Measurements from ENCODE around the gene CDKN2AIP. TPM values are rescaled to one million over a fixed set of nuclear protein-coding genes. Genes with fewer than 3 reads are reported as not detected.

Gene CDKN2AIP
- total RNA-seq, 1 experiment from 2014 or later, result 6.4 TPM

GRCh38 chr4:183483997-183484396 is 39.6 kb downstream of the CDKN2AIP start:
- no peak for TF ChIP-seq CBX3 (IDR thresholded peaks at IDR 0.05; ENCODE audit: low read depth)
- no peak for TF ChIP-seq POLR2AphosphoS5 (IDR thresholded peaks at IDR 0.05; ENCODE audit: low read depth, low read length)
- no peak for TF ChIP-seq JUND (IDR thresholded peaks at IDR 0.05)
- TF ChIP-seq FOSL1 (IDR thresholded peaks at IDR 0.05; ENCODE audit: low read depth), result no peak
- no peak for TF ChIP-seq SRF (IDR thresholded peaks at IDR 0.05; ENCODE audit: low read depth)
- TF ChIP-seq MAX (IDR thresholded peaks at IDR 0.05), result no peak
- TF ChIP-seq ELF1 (IDR thresholded peaks at IDR 0.05; ENCODE audit: borderline replicate concordance, low read depth), result no peak
- no peak for TF ChIP-seq CTCF (IDR thresholded peaks at IDR 0.05 in 2 of 3, conservative IDR thresholded peaks at IDR 0.05 in 1 of 3; ENCODE audit: borderline replicate concordance in 1 of 3, insufficient read depth in 1 of 3, low read depth in 2 of 3, low read length in 2 of 3)
- no peak for TF ChIP-seq ZNF274 (IDR thresholded peaks at IDR 0.05; ENCODE audit: low read depth, low read length)
- TF ChIP-seq CEBPB (IDR thresholded peaks at IDR 0.05; ENCODE audit: low read depth), result no peak
- no peak for TF ChIP-seq EGR1 (IDR thresholded peaks at IDR 0.05; ENCODE audit: low read depth)
- no peak for TF ChIP-seq ATF3 (IDR thresholded peaks at IDR 0.05)
- no peak for TF ChIP-seq SP1 (IDR thresholded peaks at IDR 0.05; ENCODE audit: low read depth)
- TF ChIP-seq ZBTB33 (IDR thresholded peaks at IDR 0.05; ENCODE audit: extremely low read depth, insufficient replicate concordance, low read length), result no peak
- CTCF ChIA-PET, result no interaction called here
- no peak overlapping the region for H3K4me2 ChIP-seq (ENCODE audit: low read length)
- no peaks in the 10 kb centered on the region for H3K4me1 ChIP-seq (ENCODE audit: control insufficient read depth in 1 of 2, insufficient read depth in 2 of 2, low read length in 2 of 2)
- intact Hi-C loops (cut with micrococcal nuclease), result no loop called here
- no peaks in the 10 kb centered on the region for H3K27me3 ChIP-seq (ENCODE audit: insufficient read depth, low read length)
- POLR2A ChIA-PET, result no interaction called here
- no peaks in the 10 kb centered on the region for H3K9me3 ChIP-seq (ENCODE audit: control insufficient read depth in 1 of 2, insufficient read depth in 1 of 2, low read depth in 1 of 2, low read length in 2 of 2)
- no peaks in the 10 kb centered on the region for H3K79me2 ChIP-seq (ENCODE audit: insufficient read depth, low read length)
- ATAC-seq (no peak), DNase-seq (ENCODE audit: low read depth, low spot score) (no peak)
- H3K36me3 ChIP-seq (ENCODE audit: control insufficient read depth in 1 of 2, insufficient read depth in 2 of 2, low read length in 2 of 2), result no peaks in the 10 kb centered on the region
- no peak overlapping the region for H2AFZ ChIP-seq (ENCODE audit: low read depth, low read length, poor library complexity, severe bottlenecking)
- no peaks in the 10 kb centered on the region for H4K20me1 ChIP-seq (ENCODE audit: insufficient read depth)
- BruUV-seq (replicated peaks), result no TSS peak
- no peak overlapping the region for H3K4me3 ChIP-seq (replicated peaks in 1 of 2; ENCODE audit: low read depth in 1 of 2, low read length in 2 of 2)
- RAD21 ChIA-PET (ENCODE audit: low non-redundant PET in 1 of 2, low total read pairs in 2 of 2, uncharacterized antibody in 2 of 2, unreplicated experiment in 2 of 2), result no interaction called here
- H3K9me2 ChIP-seq (ENCODE audit: insufficient read depth), result no peaks in the 10 kb centered on the region
- no peak overlapping the region for H3K27ac ChIP-seq (ENCODE audit: low read depth, low read length)
- no peak overlapping the region for H3K9ac ChIP-seq (ENCODE audit: low read length)
